ENCODE measurements around the gene SCNM1. TPM values are rescaled to one million over a fixed set of nuclear protein-coding genes. Genes with fewer than 3 reads are reported as not detected.

The SCNM1 gene
- total and polyA plus RNA-seq, 9 of the 15 experiments (the other 6 are each of a cell fraction or from before 2014, with no cell fraction given), result 17.2 to 204 (median 63.0) TPM

DNA sequence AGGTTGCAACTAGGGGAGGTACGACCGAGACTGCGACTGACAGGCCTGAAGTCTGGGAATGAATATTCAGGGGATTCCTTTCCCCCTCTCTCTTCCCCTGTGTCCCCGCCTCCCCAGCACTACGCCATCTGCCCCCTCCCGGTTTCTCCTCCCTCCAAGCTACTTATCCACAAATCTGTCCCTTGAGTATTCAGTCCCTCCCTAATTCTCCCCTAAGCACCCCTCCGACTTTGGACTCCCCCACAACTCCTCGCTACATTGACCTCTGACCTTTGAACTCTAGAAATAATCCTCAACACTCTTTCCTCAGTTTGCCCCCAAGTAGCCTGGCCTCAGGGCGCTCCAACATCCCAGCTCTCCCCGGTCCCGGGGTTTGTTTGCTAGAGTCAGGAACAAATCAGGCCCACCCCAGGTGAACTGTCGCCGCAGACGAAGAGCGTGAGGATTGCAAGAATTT is 635 bp upstream of the SCNM1 start (continued):
- no peak for TF ChIP-seq ZNF140 (CRISPR knock-in tag; IDR thresholded peaks at IDR 0.05)
- TF ChIP-seq NR3C1 (CRISPR knock-in tag; IDR thresholded peaks at IDR 0.05), result no peak
- no peak for TF ChIP-seq FIP1L1 (IDR thresholded peaks at IDR 0.05; ENCODE audit: low read depth, low read length, poor library complexity, severe bottlenecking)
- no peak for TF ChIP-seq KAT2B (IDR thresholded peaks at IDR 0.05; ENCODE audit: low read depth, low read length)
- no peak for TF ChIP-seq ZFX (CRISPR knock-in tag; IDR thresholded peaks at IDR 0.05)
- no peak for TF ChIP-seq NCOR1 (IDR thresholded peaks at IDR 0.05)
- no peak for TF ChIP-seq CXXC5 (CRISPR knock-in tag; IDR thresholded peaks at IDR 0.05)
- TF ChIP-seq, protein P1, sequence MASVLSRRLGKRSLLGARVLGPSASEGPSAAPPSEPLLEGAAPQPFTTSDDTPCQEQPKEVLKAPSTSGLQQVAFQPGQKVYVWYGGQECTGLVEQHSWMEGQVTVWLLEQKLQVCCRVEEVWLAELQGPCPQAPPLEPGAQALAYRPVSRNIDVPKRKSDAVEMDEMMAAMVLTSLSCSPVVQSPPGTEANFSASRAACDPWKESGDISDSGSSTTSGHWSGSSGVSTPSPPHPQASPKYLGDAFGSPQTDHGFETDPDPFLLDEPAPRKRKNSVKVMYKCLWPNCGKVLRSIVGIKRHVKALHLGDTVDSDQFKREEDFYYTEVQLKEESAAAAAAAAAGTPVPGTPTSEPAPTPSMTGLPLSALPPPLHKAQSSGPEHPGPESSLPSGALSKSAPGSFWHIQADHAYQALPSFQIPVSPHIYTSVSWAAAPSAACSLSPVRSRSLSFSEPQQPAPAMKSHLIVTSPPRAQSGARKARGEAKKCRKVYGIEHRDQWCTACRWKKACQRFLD (CRISPR knock-in tag; IDR thresholded peaks at IDR 0.05), result no peak; the same call in 1 of the 2 replicates
- no peak for TF ChIP-seq TBP (optimal IDR thresholded peaks at IDR 0.05; ENCODE audit: low read depth, low read length)
- no peak for TF ChIP-seq BCL6 (CRISPR knock-in tag; IDR thresholded peaks at IDR 0.05)
- TF ChIP-seq KDM4B (IDR thresholded peaks at IDR 0.05; ENCODE audit: borderline replicate concordance in 2 of 2, low read depth in 1 of 2), result no peak
- TF ChIP-seq CSDE1 (IDR thresholded peaks at IDR 0.05), result 0 out of 4 replicates have a peak, but pooled peaks of 1 of the 2 experiments have one; percentile 29
- TF ChIP-seq SREBF2 (CRISPR knock-in tag; IDR thresholded peaks at IDR 0.05), result no peak
- TF ChIP-seq PURB (CRISPR knock-in tag; IDR thresholded peaks at IDR 0.05; ENCODE audit: low read depth), result no peak
- TF ChIP-seq CHD4 (IDR thresholded peaks at IDR 0.05; ENCODE audit: insufficient read depth, insufficient replicate concordance, low read depth, low read length, poor library complexity, severe bottlenecking), result no peak
- TF ChIP-seq, protein P2, sequence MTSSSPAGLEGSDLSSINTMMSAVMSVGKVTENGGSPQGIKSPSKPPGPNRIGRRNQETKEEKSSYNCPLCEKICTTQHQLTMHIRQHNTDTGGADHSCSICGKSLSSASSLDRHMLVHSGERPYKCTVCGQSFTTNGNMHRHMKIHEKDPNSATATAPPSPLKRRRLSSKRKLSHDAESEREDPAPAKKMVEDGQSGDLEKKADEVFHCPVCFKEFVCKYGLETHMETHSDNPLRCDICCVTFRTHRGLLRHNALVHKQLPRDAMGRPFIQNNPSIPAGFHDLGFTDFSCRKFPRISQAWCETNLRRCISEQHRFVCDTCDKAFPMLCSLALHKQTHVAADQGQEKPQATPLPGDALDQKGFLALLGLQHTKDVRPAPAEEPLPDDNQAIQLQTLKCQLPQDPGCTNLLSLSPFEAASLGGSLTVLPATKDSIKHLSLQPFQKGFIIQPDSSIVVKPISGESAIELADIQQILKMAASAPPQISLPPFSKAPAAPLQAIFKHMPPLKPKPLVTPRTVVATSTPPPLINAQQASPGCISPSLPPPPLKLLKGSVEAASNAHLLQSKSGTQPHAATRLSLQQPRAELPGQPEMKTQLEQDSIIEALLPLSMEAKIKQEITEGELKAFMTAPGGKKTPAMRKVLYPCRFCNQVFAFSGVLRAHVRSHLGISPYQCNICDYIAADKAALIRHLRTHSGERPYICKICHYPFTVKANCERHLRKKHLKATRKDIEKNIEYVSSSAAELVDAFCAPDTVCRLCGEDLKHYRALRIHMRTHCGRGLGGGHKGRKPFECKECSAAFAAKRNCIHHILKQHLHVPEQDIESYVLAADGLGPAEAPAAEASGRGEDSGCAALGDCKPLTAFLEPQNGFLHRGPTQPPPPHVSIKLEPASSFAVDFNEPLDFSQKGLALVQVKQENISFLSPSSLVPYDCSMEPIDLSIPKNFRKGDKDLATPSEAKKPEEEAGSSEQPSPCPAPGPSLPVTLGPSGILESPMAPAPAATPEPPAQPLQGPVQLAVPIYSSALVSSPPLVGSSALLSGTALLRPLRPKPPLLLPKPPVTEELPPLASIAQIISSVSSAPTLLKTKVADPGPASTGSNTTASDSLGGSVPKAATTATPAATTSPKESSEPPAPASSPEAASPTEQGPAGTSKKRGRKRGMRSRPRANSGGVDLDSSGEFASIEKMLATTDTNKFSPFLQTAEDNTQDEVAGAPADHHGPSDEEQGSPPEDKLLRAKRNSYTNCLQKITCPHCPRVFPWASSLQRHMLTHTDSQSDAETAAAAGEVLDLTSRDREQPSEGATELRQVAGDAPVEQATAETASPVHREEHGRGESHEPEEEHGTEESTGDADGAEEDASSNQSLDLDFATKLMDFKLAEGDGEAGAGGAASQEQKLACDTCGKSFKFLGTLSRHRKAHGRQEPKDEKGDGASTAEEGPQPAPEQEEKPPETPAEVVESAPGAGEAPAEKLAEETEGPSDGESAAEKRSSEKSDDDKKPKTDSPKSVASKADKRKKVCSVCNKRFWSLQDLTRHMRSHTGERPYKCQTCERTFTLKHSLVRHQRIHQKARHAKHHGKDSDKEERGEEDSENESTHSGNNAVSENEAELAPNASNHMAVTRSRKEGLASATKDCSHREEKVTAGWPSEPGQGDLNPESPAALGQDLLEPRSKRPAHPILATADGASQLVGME (CRISPR knock-in tag; IDR thresholded peaks at IDR 0.05), result no peak
- TF ChIP-seq YY1 (IDR thresholded peaks at IDR 0.05; ENCODE audit: borderline replicate concordance in 1 of 3, control insufficient read depth in 1 of 3, extremely low read depth in 1 of 3, insufficient read depth in 3 of 3, insufficient read length in 1 of 3, insufficient replicate concordance in 2 of 3, low read depth in 1 of 3, low read length in 2 of 3), result no peak
- no peak for TF ChIP-seq POLR2AphosphoS5 (IDR thresholded peaks at IDR 0.05; ENCODE audit: control insufficient read depth, insufficient read depth, low read depth, low read length)
- 0 out of 2 replicates have a peak, but pooled peaks have one; percentile 16 for TF ChIP-seq OTX1 (CRISPR knock-in tag; IDR thresholded peaks at IDR 0.05)
- TF ChIP-seq ETV1 (tag; conservative IDR thresholded peaks at IDR 0.05; ENCODE audit: low read depth), result no peak
- no peak for TF ChIP-seq TAF1 (IDR thresholded peaks at IDR 0.05; ENCODE audit: control insufficient read depth, extremely low read depth, insufficient read depth, low read length, severe bottlenecking)
- no peak for TF ChIP-seq MBD2 (IDR thresholded peaks at IDR 0.05; ENCODE audit: borderline replicate concordance, low read depth)
